ENCODE data around the gene MBNL1. TPM values are rescaled to one million over a fixed set of nuclear protein-coding genes. Genes with fewer than 3 reads are reported as not detected.

The MBNL1 gene
- total RNA-seq, 2 experiments from 2014 or later: 163 to 174 TPM

DNA sequence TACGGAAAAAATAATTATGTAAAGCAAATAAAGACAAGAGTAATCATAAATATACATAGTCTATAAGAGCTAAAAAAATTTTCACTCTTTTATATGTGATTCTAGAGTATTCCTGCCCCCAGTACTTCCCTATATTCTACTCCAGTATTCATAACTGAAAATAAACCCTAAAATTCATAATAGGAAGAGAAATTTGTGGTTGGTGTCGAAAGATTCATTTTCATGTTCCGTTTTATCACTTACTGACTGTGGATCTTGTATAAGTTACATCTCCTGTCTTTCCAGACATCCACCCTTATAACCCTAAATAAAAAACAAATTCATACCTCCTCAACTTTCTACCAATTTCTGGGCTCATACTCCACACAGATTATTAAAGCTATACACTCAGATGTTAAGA is 16.0 kb upstream of the MBNL1 start:
- H3K4me1 ChIP-seq (ENCODE audit: insufficient read depth, low read length, poor library complexity, severe bottlenecking): peaks cover 63% of the 10 kb centered on the region
- no peak for DNase-seq (ENCODE audit: low spot score)
- POLR2A ChIA-PET: interaction anchor here (0.6 to 9.2 kb wide), 3 partner anchors 8 to 28 kb away, joined by 3 to 100 read pairs (median 4); no protein-coding TSS in a partner anchor
- TF ChIP-seq, protein P1, sequence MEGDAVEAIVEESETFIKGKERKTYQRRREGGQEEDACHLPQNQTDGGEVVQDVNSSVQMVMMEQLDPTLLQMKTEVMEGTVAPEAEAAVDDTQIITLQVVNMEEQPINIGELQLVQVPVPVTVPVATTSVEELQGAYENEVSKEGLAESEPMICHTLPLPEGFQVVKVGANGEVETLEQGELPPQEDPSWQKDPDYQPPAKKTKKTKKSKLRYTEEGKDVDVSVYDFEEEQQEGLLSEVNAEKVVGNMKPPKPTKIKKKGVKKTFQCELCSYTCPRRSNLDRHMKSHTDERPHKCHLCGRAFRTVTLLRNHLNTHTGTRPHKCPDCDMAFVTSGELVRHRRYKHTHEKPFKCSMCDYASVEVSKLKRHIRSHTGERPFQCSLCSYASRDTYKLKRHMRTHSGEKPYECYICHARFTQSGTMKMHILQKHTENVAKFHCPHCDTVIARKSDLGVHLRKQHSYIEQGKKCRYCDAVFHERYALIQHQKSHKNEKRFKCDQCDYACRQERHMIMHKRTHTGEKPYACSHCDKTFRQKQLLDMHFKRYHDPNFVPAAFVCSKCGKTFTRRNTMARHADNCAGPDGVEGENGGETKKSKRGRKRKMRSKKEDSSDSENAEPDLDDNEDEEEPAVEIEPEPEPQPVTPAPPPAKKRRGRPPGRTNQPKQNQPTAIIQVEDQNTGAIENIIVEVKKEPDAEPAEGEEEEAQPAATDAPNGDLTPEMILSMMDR (conservative IDR thresholded peaks at IDR 0.05; ENCODE audit: low read length): no peak
- TF ChIP-seq EZH2phosphoT487 (IDR thresholded peaks at IDR 0.05; ENCODE audit: borderline replicate concordance, low read depth, low read length): no peak
- peaks cover 8% of the 10 kb centered on the region; the same call in 1 of the 2 replicates for H3K79me2 ChIP-seq (ENCODE audit: insufficient read depth, low read depth, low read length)
- H3K27ac ChIP-seq (ENCODE audit: low read depth, low read length, poor library complexity, severe bottlenecking): peak overlapping the region; percentile 61
- no TSS peak for BruUV-seq (replicated peaks)
- peaks cover 5% of the 10 kb centered on the region; the same call in 1 of the 2 replicates for H3K36me3 ChIP-seq (ENCODE audit: insufficient read depth, low read length)
- intact Hi-C loops (cut with micrococcal nuclease; ENCODE audit: unreplicated experiment): no loop called here
- CTCF ChIA-PET (ENCODE audit: unreplicated experiment): no interaction called here
- H3K9me3 ChIP-seq (ENCODE audit: low read length): peaks cover 22% of the 10 kb centered on the region; the same call in 1 of the 2 replicates
- H3K9me2 ChIP-seq (ENCODE audit: insufficient read depth, low read length): no peaks in the 10 kb centered on the region
- no peak overlapping the region for H3K4me3 ChIP-seq (ENCODE audit: low read depth, low read length, poor library complexity, severe bottlenecking)
- H2AFZ ChIP-seq (ENCODE audit: low read length): peak overlapping the region; percentile 65; the same call in 1 of the 2 replicates
- no peaks in the 10 kb centered on the region for H4K20me1 ChIP-seq (ENCODE audit: insufficient read depth, low read length)
- H3K4me2 ChIP-seq (ENCODE audit: low read length): peak overlapping the region; percentile 7; the same call in 1 of the 2 replicates

DNA sequence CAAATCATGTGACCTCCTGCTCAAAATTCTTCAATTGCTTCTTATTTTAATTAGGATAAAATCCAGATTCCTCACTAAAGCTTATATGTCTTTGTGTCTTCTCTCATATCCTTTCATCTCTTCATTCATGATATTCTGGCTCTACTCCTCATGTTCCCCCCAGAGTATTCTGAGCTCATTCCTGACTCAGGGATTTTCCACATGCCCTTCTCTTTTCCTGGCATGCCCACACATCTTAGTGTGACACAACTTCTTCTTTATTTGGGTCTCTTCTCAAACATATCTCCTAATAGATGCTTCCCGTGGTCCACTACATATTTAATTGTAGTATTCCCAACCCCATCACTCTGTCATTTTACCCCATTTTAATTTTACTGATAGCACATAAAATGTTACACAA is 15.2 kb upstream of the MBNL1 start:
- H3K79me2 ChIP-seq (ENCODE audit: insufficient read depth, low read depth, low read length): peaks cover 4% of the 10 kb centered on the region; the same call in 1 of the 2 replicates
- no peak for DNase-seq (ENCODE audit: low spot score)
- H3K4me3 ChIP-seq (ENCODE audit: low read depth, low read length, poor library complexity, severe bottlenecking): no peak overlapping the region
- no TSS peak for BruUV-seq (replicated peaks)
- ChIA-PET CTCF (ENCODE audit: unreplicated experiment) (no interaction called here), POLR2A (interaction anchor here (0.7 to 9.2 kb wide), 3 partner anchors 8 to 44 kb away, joined by 3 to 100 read pairs (median 4); no protein-coding TSS in a partner anchor)
- peaks cover 70% of the 10 kb centered on the region for H3K4me1 ChIP-seq (ENCODE audit: insufficient read depth, low read length, poor library complexity, severe bottlenecking)
- peak overlapping the region; percentile 61 for H3K27ac ChIP-seq (ENCODE audit: low read depth, low read length, poor library complexity, severe bottlenecking)
- peaks cover 16% of the 10 kb centered on the region; the same call in 1 of the 2 replicates for H3K9me3 ChIP-seq (ENCODE audit: low read length)
- no peak for TF ChIP-seq EZH2phosphoT487 (IDR thresholded peaks at IDR 0.05; ENCODE audit: borderline replicate concordance, low read depth, low read length)
- TF ChIP-seq, protein P1 (conservative IDR thresholded peaks at IDR 0.05; ENCODE audit: low read length): no peak
- H4K20me1 ChIP-seq (ENCODE audit: insufficient read depth, low read length): no peaks in the 10 kb centered on the region
- peaks cover 5% of the 10 kb centered on the region; the same call in 1 of the 2 replicates for H3K36me3 ChIP-seq (ENCODE audit: insufficient read depth, low read length)
- H2AFZ ChIP-seq (ENCODE audit: low read length): peak overlapping the region; percentile 65; the same call in 1 of the 2 replicates
- peak overlapping the region; percentile 55 for H3K4me2 ChIP-seq (ENCODE audit: low read length)
- intact Hi-C loops (cut with micrococcal nuclease; ENCODE audit: unreplicated experiment): no loop called here
- H3K9me2 ChIP-seq (ENCODE audit: insufficient read depth, low read length): no peaks in the 10 kb centered on the region

DNA sequence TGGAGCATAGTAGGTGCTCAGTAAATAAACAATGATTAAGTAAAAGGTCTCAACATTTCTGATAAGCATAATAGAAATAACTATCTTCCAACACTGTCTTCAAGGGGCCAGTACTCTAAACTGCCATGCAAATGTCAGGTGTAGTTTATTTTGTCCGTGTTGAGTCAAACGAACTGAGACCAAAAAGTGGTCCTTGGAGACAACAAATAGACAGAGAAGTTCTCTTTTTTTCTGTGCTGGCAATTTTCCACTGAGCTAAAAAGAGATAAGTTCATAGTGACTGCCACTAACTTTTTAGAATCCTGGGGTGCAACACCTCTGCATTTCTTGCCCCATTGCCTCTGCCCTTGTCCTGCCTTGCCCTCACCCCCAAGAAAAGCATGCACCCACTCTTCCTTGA is 14.7 kb upstream of the MBNL1 start:
- H4K20me1 ChIP-seq (ENCODE audit: insufficient read depth, low read length): no peaks in the 10 kb centered on the region
- H3K4me2 ChIP-seq (ENCODE audit: low read length): peak overlapping the region; percentile 55
- peak overlapping the region; percentile 61 for H3K27ac ChIP-seq (ENCODE audit: low read depth, low read length, poor library complexity, severe bottlenecking)
- H3K9me2 ChIP-seq (ENCODE audit: insufficient read depth, low read length): no peaks in the 10 kb centered on the region
- DNase-seq (ENCODE audit: low spot score): peak; percentile 63
- H3K79me2 ChIP-seq (ENCODE audit: insufficient read depth, low read depth, low read length): peaks cover 4% of the 10 kb centered on the region; the same call in 1 of the 2 replicates
- TF ChIP-seq, protein P1 (conservative IDR thresholded peaks at IDR 0.05; ENCODE audit: low read length): no peak
- TF ChIP-seq EZH2phosphoT487 (IDR thresholded peaks at IDR 0.05; ENCODE audit: borderline replicate concordance, low read depth, low read length): no peak
- CTCF ChIA-PET (ENCODE audit: unreplicated experiment): interaction anchor here (1.0 kb wide), 1 partner anchor 8 kb away, joined by 3 read pairs; no protein-coding TSS in a partner anchor
- H3K9me3 ChIP-seq (ENCODE audit: low read length): peaks cover 16% of the 10 kb centered on the region; the same call in 1 of the 2 replicates
- peaks cover 5% of the 10 kb centered on the region; the same call in 1 of the 2 replicates for H3K36me3 ChIP-seq (ENCODE audit: insufficient read depth, low read length)
- peaks cover 76% of the 10 kb centered on the region for H3K4me1 ChIP-seq (ENCODE audit: insufficient read depth, low read length, poor library complexity, severe bottlenecking)
- POLR2A ChIA-PET: interaction anchor here (0.7 to 9.2 kb wide), 7 partner anchors 9 to 61 kb away, joined by 3 to 100 read pairs (median 4); partner anchors contain the start of gene MBNL1
- peak overlapping the region; percentile 65 for H2AFZ ChIP-seq (ENCODE audit: low read length)
- H3K4me3 ChIP-seq (ENCODE audit: low read depth, low read length, poor library complexity, severe bottlenecking): peak overlapping the region; percentile 2
- intact Hi-C loops (cut with micrococcal nuclease; ENCODE audit: unreplicated experiment): no loop called here
- BruUV-seq (replicated peaks): no TSS peak
